Activated T-cell treated with anti-CD3 and anti-CD28 coated beads, Interleukin-2, amount 50 U/mL, for 1 hour (primary cell): ENCODE measurements around the gene SLC25A30.
"Not testable (repeated sequence)": the region's sequence is repeated elsewhere in the genome, so short reads cannot be mapped to it uniquely, and the experiment has no call there.

ENCODE experiments used
- DNase-seq: peaks from one replicate; pipeline ENCODE4 v3.0.0-alpha.2; 2020

Gene SLC25A30

DNA sequence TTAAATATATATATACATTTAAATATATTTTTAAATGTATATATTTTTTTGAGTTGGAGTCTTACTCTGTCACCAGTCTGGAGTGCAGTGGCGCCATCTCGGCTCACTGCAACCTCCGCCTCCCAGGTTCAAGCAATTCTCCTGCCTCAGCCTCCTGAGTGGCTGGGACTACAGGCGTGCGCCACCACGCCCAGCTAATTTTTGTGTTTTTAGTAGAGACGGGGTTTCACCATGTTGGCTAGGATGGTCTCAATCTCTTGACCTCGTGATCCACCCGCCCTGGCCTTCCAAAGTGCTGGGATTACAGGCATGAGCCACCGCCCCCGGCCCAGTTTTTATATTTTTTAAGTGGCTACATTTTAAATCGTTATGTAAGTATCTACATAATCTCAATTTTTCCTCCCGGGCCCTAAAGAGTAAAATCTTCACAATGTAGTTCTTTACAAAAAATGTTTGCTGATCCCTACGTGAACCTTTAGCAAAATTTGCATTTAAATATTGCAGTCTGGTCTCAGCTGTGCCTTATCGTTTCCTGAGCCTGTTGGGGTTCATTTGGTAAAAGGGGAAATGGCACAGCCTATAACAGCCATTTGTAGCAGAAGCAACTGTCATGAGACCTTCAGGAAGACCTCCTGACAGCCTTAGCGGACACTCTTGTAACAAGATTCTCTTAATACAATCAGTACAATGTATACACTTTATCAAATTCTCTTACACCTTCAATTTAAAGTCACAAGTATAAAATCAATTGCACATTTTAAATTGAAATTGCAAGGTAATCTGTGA, 8.1 kb upstream of the SLC25A30 start:
- DNase-seq, result not testable (repeated sequence)

DNA sequence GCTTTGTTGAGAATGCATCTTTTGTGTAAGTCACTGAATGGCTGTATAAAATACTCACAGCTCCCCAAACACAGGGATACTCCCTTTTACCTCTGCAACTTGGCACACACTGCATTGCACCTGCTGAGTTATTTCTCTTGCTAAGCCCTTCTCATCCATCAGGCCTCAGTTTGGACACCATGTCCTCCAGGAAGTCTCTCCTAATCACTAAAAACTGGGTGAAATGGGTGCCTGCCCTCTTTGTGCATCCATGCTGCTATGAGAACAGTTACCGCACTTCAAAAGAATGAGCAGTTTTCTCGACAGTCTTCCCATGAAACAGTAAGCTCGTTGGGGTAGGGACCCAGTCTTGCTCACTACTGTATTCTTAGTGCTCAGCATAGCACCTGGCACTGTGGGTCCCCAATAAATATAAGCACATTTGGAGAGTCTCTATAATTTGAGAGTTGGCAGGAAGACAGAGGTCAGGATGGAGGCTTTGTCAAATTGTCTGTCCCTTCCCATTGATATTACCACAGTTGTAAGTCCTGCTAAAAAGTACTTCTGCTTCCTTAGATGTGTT, 4.6 kb upstream of the SLC25A30 start:
- DNase-seq, result no peak

DNA sequence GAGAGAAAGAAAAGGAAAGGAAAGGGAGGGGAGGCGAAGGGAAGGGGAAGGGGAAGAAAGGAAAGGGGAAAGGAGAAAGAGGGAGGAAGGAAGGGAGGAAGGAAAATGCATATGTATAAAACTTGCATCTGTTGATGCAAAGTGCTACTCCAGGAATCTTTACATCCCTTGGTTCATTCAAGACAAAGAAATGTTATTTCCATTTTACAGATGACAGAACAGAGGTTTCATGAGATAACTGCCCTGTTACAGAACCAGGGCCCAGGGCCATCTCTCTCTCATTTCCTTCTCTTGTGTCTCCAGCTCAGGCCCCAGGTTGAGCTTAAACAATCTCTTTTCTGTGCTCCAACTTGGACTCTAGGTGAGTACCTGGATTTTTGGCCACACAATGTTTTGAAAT, 1.8 kb upstream of the SLC25A30 start:
- no peak for DNase-seq

DNA sequence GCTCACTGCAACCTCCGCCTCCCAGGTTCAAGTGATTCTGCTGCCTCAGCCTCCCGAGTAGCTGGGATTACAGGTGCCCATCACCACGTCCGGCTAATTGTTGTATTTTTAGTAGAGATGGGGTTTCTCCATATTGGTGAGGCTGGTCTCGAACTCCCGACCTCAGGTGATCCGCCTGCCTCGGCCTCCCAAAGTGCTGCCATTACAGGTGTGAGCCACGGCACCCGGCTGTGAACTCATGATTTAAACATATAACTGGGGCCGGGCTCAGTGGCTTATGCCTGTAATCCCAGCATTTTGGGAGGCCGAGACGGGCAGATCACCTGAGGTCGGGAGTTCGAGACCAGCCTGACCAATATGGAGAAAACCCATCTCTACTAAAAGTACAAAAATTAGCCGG, 1.2 kb upstream of the SLC25A30 start:
- DNase-seq, result not testable (repeated sequence)

DNA sequence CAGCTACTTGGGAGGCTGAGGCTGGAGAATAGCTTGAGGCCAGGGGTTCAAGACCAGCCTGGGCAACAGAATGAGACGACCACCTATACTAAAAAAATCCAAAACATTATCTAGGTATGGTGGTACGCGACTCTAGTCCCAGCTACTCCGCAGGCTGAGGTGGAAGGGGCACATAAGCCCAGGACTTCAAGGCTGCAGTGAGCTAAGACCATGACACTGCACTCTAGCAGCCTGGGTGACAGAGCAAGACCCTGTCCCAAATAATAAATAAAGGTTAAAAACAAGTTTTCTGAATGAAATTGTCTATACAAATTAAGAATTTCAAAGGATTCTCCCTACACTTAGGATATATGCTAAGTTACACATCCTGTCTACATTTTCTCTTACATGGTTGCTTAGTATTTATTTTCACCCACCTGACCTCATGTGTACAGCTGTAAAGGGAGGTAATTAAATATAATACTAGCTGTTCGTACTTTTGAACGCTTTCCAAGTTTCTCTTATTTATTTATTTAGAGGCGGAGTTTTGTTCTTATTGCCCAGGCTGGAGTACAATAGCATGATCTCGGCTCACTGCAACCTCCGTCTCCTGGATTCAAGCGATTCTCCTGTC, 1.6 kb downstream of the SLC25A30 start:
- DNase-seq, result no peak

DNA sequence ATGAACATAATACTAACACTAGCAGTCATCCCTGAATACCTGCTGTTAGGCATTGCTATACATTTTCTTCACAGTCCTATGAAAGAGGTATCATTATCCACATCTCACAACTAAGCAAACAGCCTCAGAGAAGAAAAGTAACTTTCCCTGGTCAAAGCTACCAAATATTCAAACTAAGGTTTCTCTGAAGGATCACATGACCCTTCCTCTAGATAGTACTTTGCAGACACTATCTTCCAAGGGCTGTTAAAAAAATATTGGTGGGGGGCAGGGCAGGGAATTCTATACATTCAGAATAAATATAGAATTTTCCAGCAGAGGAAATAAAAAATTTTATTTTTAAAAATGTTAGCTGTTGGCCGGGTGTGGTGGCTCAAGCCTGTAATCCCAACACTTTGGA, 3.1 kb downstream of the SLC25A30 start:
- DNase-seq, result no peak

DNA sequence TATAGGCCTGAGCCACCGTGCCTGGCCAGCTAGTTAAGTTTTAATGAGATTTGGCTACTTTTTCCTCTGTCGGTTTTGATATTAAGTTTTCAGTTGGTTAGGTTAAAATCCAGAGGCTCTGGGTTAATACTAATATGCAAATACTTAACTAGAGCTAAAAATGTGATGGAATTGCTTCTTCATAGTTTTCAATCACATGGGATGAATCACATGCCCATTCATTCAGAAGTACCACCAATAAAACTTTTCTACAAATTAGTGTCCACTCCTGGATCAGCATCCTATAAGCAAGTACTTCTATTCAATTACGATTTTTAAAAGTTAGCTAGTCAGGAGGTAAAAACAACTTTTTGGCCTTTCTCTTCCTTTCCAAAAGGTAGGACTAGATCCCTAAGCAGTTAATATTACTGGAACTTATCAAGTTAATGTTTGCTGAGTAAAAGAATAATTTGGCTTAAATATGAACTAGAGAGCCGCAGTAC, 4.3 kb downstream of the SLC25A30 start:
- no peak for DNase-seq

DNA sequence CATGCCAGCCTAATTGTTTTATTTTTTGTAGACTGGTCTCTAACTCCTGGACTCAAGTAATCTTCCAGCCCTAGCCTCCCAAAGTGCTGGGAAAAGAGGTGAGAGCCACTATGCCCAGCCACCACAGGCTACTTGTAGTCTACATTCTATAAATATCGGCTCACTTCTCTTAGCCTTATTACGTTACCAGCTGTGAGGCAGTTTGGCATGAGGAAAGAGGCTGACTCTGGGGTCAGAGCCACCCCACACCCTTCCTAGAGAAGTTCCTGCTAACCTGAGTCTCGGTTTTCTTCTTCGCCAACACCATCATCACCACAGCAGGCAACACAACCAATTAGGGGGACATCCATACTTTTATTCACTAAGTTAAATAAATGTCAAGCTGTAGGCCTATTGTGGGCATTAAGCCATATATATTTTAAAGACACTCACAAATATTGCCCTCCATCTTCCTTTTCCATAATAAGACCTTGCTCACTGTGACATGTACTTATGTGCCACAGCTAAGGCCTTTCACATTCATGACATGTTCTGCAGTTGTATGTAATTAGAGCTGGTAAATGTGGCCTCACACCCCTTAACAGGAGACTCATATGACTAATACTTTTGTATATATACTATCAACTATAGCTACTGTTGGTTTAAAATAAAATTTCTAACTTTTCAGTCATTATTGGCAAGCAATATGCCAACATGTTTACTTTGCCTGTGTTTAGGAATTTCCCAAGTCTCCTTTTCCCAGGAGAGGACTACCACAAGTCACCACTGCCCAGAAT, 5.7 kb downstream of the SLC25A30 start:
- DNase-seq, result no peak

DNA sequence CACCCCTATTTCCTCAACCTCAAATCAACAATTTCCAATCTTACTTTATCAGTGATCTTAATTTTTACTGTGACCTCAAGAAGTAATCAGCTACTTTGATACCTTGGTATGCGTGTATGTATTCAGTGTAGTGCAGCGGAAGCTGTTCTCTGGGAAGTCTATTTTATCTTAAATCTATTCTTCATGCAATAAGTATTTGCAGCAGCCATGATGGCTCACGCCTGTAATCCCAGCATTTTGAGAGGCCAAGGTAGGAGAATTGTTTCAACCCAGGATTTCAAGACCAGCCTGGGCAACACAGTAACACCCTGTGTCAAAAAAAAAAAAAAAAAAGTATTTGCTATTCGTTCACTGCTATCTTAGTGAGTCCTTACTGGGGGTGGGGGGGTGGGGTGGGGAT, 6.5 kb downstream of the SLC25A30 start:
- DNase-seq, result no peak

DNA sequence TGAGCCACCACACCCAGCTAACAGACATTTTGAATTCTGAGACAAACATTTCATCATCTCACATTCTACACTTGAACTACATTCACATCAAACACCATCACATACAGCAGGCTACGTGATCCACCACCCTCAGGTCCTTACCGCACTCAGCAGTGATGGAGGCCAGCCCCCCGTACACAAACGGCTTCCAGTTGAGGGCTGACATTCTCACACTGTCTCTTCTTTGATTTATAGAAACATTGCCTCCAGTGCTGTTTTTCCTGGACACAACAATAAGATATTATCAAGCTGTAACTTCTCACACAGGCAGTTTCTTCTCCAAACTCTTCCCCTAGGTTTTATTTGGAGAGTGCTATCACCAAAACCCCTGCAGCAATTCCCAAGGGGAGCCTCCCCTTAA, 7.0 kb downstream of the SLC25A30 start:
- DNase-seq, result no peak

DNA sequence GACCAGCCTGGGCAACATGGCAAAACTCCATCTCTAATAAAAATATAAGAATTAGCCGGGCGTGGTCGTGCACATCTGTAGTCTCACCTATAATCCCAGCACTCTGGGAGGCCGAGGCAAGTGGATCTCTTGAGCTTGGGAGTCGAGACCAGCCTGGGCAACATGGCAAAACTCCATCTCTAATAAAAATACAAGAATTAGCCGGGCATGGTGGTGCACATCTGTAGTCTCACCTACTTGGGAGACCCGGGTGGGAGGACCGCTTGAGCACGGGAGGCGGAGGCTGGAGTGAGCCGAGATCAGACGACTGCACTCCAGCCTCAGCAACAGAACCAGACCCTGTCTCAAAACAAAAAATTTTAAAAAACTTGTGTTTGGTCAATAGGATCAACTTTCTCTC, 7.7 kb downstream of the SLC25A30 start:
- no peak for DNase-seq

DNA sequence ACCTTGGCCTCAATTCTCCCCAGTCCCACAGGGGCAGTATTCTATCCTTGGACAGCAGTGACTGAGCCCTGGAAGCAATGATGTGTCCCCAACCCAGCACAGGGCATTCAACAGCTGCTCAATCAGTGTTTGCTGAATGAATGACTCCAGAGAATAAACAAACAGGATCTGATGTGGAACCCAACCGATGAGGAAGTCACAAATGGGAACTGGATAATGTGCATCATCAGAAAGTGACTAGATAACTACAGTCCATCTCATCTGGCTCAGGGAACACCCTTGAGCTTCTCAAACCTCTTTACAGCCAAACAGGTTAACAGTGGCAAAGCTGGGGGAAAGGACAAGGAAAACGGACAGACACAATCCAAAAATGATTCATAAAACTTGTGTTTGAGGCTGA, 8.2 kb downstream of the SLC25A30 start:
- no peak for DNase-seq

DNA sequence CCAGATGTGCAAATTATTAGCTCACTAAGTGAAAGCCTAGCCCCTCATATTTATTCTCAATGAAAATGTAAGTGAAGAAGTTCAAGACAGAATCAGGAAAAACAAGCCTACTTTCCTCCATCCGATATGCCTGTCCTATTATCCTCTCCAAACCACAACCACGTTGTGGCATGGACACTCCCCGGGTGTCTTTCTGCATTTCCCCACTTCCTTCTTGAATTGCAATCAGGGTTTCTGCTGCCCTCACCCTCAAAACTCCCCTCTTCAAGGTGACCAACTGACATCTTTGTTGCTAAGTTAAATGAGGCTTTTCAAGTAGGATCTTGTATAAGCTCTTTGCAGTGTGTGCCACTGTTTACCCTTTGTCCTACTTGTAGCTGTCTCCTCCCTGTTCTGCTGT, 11.8 kb downstream of the SLC25A30 start:
- no peak for DNase-seq

DNA sequence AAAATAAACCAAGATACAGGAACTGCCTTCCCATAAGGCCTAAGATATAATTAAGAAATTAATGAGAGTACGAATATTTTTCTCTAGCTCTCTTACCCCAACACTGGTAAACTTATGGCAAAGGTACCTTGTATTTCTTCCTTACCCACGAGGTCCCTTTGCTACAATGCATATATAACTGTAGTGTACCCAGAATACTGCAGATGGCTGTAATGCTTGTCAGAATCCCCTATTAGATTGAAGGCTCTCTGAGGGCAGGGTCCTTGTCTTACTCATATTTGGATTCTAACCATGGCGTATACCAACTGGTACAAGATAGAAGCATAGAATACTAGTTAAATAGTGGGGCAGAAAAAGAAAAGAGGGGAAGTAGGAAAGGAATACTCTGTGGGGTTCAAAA, 15.1 kb downstream of the SLC25A30 start:
- DNase-seq, result no peak

DNA sequence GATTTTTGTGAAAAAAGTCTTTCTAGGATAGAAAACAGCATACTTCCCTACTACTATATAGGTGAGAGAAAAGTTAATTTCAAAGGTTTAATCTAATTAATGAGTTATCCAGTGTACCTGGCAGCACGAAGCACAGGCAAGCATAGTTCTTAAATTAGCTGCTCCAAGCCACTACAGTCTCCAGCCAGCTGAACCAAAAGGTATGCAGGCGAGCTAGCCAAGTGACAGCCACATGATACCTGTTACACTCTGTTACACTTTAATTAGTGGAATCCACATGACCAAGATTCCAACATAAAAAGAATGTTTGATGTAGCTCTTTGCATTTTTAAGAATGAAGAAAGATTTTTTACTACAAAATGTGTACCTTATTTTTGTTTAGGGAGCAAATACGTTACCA, 15.5 kb downstream of the SLC25A30 start:
- no peak for DNase-seq

DNA sequence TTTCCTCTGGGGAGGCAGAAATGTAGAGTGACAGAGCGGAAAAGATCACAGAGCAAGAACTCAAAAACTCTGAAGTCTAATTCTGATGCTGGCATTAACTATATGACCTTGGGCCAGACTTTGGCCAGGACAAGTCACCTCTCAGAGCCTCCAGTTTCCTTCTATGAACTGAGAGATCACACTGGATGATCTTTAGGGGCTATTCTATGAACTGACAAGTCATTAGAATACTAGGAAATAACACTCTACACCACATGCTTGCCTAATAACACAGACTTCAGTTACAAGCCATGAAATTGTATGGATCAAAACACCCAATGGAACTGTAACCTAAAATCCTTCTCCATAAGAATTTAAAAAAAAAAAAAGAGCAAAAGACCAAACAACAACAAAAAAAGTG, 16.9 kb downstream of the SLC25A30 start:
- no peak for DNase-seq

DNA sequence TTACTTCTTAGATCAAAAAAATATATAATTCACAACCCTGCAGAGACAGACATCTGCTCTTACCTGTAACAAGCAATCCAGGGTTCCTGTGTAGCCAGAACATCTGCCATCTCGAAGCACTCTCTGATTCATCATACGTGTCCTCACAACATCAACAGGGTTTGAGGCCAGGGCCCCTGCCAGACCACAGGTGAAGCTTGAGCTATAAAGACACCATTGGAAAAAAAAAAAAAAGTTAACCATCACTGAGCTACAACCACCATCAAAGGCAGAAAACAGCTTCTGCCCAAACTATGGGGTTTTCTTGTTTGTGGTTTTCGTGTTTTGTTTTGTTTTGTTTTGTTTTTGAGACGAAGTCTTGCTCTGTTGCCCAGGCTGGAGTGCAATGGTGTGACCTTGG, 19.3 kb downstream of the SLC25A30 start:
- peak; percentile 36 for DNase-seq

DNA sequence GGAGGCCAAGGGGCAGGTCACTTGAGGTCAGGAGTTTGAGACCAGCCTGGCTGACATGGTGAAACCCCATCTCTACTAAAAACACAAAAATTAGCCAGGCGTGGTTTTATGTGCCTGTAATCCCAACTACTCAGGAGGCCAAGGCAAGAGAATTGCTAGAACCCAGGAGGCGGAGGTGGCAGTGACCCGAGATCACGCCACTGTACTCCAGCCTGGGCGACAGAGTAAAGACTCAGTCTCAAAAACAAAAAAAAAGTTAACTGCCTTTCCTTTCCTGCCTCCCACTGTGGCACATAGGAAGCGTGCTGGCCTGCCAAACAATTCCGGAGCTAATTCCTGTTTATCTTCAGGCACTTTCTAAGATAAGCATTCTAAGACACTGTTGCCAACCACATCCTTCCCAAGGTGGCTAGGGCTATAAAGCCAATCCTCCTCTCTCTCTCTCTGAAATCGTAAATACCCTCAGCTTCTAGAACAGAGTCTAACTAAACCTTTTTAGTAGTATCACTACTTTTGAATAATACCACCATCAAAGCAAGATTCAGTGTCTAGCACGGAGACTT, 21.6 kb downstream of the SLC25A30 start:
- no peak for DNase-seq

DNA sequence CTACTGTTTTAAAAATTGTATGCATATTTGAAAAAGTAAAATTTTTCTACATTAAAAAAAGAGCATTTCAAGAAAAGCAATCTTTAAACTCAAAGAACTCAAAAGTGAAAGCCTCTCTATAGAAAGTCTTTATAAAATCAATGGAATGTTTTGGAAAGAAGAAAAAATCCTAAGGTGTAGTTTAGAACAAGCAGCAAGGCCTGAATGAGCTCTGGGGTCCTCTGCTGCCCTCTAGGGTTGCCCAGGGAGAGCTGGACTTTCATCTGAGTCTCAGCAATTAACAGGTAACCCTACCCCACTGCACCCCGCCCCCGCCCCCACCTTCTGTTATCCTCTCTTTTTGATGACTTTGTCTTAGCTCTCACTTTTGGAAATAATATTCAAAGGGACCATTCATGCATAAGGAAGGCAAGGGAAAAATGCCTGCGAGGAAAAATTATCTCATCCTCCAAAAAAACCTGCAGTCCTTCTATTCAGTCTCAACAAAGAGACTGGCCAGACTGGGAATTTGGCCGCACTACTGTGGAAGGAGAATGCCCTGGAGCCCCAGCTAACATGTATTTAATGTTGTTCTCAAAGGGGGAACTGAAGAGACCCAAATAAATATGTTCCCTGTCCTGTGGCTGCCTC, 24.1 kb downstream of the SLC25A30 start:
- DNase-seq, result peak; percentile 32

DNA sequence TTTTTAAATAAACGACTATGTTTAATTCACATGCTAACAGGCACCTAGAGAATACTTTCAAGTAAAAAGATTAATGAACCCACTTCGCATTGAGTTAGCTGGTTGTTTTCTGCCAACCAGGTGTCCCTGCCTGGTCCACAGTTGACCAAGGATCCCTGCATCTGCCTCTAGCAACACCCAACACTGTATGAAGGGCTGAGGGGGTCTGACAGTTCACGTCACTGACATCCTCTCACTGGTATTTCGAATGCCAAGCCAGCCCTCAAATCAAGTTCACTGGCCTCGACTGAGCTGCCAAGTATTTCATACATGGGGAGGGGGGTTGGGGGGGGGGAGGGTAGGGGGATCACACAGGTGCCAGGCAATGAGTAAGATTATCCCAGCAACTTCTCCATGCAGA, 25.4 kb downstream of the SLC25A30 start:
- DNase-seq, result no peak

DNA sequence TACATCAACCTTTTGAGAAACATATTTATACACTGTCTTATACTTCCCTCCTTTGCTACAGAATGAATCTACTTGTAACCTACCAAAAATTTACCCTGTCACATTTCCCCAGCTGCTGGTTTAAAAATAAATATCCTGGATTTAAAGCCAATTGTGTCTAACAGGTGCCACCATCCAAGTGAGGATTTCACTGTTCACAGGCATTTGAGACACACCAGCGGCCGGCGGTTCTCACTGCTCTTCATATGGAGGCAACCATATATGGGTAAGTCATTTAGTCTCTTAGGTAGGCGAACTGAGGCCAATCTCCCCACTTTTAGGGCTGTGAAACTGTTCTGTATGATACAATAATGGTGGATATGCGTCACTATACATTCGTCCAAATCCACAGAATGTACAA, 26.2 kb downstream of the SLC25A30 start:
- no peak for DNase-seq

DNA sequence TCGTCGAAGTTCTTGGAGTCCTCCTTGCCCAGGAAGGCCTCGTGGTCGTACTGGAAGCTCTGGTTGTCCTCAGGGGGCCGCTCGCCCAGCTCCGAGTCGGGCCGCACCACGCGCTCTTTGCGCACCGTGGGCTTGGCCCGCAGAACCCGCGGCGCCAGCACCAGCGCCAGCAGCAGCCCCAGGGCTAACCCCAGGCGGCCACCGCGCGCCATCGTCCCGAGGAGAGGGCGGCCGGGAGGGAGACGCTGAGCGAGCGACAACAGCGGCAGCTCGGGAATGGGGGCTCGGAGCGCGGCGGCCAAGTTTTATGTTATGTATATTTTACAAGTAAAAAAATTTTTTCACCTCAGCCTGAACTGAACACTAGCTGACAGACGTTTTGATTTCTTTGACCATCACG, 27.0 kb downstream of the SLC25A30 start:
- DNase-seq, result not testable (repeated sequence)

DNA sequence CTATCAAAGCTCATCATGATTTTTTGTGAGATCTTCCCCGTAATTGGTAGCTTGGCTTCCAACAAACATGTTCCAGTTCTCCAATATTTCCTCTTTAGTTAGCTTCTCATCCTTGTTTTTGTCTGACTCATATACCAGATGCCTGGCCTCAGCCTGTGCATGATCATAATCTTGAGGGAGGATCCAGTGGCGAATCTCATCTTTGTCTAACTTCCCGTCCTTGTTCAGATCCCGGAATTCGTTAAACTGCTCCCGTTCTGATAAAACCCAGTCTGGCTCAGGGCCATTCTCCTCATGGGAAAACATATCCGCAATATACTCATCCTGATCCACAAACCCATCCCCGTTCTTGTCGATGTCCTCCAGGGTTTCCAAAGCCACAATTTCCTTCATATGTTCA, 27.8 kb downstream of the SLC25A30 start:
- not testable (repeated sequence) for DNase-seq
